ENCODE data around the gene EID3.

The EID3 gene

GRCh38 chr12:104313568-104314241 is 10.2 kb downstream of the EID3 start:
- Histone ChIP-seq H3K36me3 (replicated peaks; ENCODE audit: low read depth, low read length) (peaks cover 57% of the 10 kb centered on the region), H3K79me2 (ENCODE audit: low read length) (peaks cover 26% of the 10 kb centered on the region), H4K20me1 (ENCODE audit: insufficient read depth, low read length) (peaks cover 9% of the 10 kb centered on the region), H3K9ac (ENCODE audit: low read length) (no peak overlapping the region), H3K4me3 (ENCODE audit: low read length) (no peak overlapping the region), H3K4me2 (ENCODE audit: low read length) (no peak overlapping the region), H3K4me1 (ENCODE audit: low read length) (no peaks in the 10 kb centered on the region), H2AFZ (ENCODE audit: low read depth, low read length) (no peak overlapping the region), H3K9me3 (ENCODE audit: insufficient read depth, low read length) (no peaks in the 10 kb centered on the region), H3K27me3 (ENCODE audit: low read depth, low read length) (no peaks in the 10 kb centered on the region), H3K27ac (ENCODE audit: low read length) (no peak overlapping the region)
- TF ChIP-seq EZH2phosphoT487 (IDR thresholded peaks at IDR 0.05; ENCODE audit: low read depth) (no peak), CTCF (IDR thresholded peaks at IDR 0.05; ENCODE audit: low read depth, low read length) (no peak)

- Histone ChIP-seq H3K79me2 (ENCODE audit: low read length) (peaks cover 21% of the 10 kb centered on the region), H3K4me2 (ENCODE audit: low read length) (no peak overlapping the region)
These were observed 10.7 kb downstream of the EID3 start for GRCh38 chr12:104314242-104314614.

GRCh38 chr12:104315326-104316224 is 12.0 kb downstream of the EID3 start:
- H2AFZ ChIP-seq (ENCODE audit: low read depth, low read length): no peak overlapping the region
- H3K9me3 ChIP-seq (ENCODE audit: insufficient read depth, low read length): no peaks in the 10 kb centered on the region
- TF ChIP-seq CTCF (IDR thresholded peaks at IDR 0.05; ENCODE audit: low read depth, low read length): no peak
- TF ChIP-seq EZH2phosphoT487 (IDR thresholded peaks at IDR 0.05; ENCODE audit: low read depth): no peak
- H3K27me3 ChIP-seq (ENCODE audit: low read depth, low read length): no peaks in the 10 kb centered on the region
- H4K20me1 ChIP-seq (ENCODE audit: insufficient read depth, low read length): no peaks in the 10 kb centered on the region
- no peak overlapping the region for H3K27ac ChIP-seq (ENCODE audit: low read length)
- H3K4me1 ChIP-seq (ENCODE audit: low read length): no peaks in the 10 kb centered on the region
- peaks cover 7% of the 10 kb centered on the region; the same call in 1 of the 2 replicates for H3K79me2 ChIP-seq (ENCODE audit: low read length)
- no peak overlapping the region for H3K9ac ChIP-seq (ENCODE audit: low read length)
- H3K4me2 ChIP-seq (ENCODE audit: low read length): no peak overlapping the region
- no peak overlapping the region for H3K4me3 ChIP-seq (ENCODE audit: low read length)
- H3K36me3 ChIP-seq (replicated peaks; ENCODE audit: low read depth, low read length): peaks cover 62% of the 10 kb centered on the region

More at GRCh38 chr12:104314242-104314614, 10.7 kb downstream of the EID3 start:
- Histone ChIP-seq H3K9ac (ENCODE audit: low read length) (no peak overlapping the region), H3K27ac (ENCODE audit: low read length) (no peak overlapping the region), H3K9me3 (ENCODE audit: insufficient read depth, low read length) (no peaks in the 10 kb centered on the region), H3K36me3 (replicated peaks; ENCODE audit: low read depth, low read length) (peaks cover 60% of the 10 kb centered on the region), H2AFZ (ENCODE audit: low read depth, low read length) (no peak overlapping the region), H3K4me3 (ENCODE audit: low read length) (no peak overlapping the region), H3K27me3 (ENCODE audit: low read depth, low read length) (no peaks in the 10 kb centered on the region), H3K4me1 (ENCODE audit: low read length) (no peaks in the 10 kb centered on the region), H4K20me1 (ENCODE audit: insufficient read depth, low read length) (peaks cover 6% of the 10 kb centered on the region)
- TF ChIP-seq CTCF (IDR thresholded peaks at IDR 0.05; ENCODE audit: low read depth, low read length) (no peak), EZH2phosphoT487 (IDR thresholded peaks at IDR 0.05; ENCODE audit: low read depth) (no peak)

GRCh38 chr12:104316936-104317335 is 13.4 kb downstream of the EID3 start:
- H3K9me3 ChIP-seq (ENCODE audit: insufficient read depth, low read length): no peaks in the 10 kb centered on the region
- no peak overlapping the region for H3K4me2 ChIP-seq (ENCODE audit: low read length)
- no peak overlapping the region for H2AFZ ChIP-seq (ENCODE audit: low read depth, low read length)
- no peaks in the 10 kb centered on the region for H3K4me1 ChIP-seq (ENCODE audit: low read length)
- H3K27me3 ChIP-seq (ENCODE audit: low read depth, low read length): no peaks in the 10 kb centered on the region
- H3K36me3 ChIP-seq (replicated peaks; ENCODE audit: low read depth, low read length): peaks cover 68% of the 10 kb centered on the region
- 0 out of 2 replicates have a peak, but pooled peaks cover 3% of the 10 kb centered on the region for H3K79me2 ChIP-seq (ENCODE audit: low read length)
- H3K27ac ChIP-seq (ENCODE audit: low read length): no peak overlapping the region
- TF ChIP-seq EZH2phosphoT487 (IDR thresholded peaks at IDR 0.05; ENCODE audit: low read depth): no peak
- TF ChIP-seq CTCF (IDR thresholded peaks at IDR 0.05; ENCODE audit: low read depth, low read length): no peak
- no peak overlapping the region for H3K9ac ChIP-seq (ENCODE audit: low read length)
- H4K20me1 ChIP-seq (ENCODE audit: insufficient read depth, low read length): no peaks in the 10 kb centered on the region
- no peak overlapping the region for H3K4me3 ChIP-seq (ENCODE audit: low read length)
